NOMO-1 treated with DMSO at 0.1 percent for 48 hours (cell line): ENCODE measurements around the gene COG6.

Experiments used
- DNase-seq: peaks from one replicate; lab custom pipeline; 2025; ENCODE audit not compliant: unreplicated experiment; lab: John Stamatoyannopoulos, UW

COG6 gene

GRCh38 chr13:39676315-39676876 lies 20.9 kb downstream of the COG6 start:
- peak; percentile 50 for DNase-seq

GRCh38 chr13:39682310-39682709 lies 26.8 kb downstream of the COG6 start:
- DNase-seq, result no peak

GRCh38 chr13:39682788-39683187 lies 27.3 kb downstream of the COG6 start:
- no peak for DNase-seq

GRCh38 chr13:39684531-39685137 lies 29.2 kb downstream of the COG6 start:
- DNase-seq, result peak; percentile 40

- peak; percentile 66 for DNase-seq
Measured at GRCh38 chr13:39685652-39686051, 30.2 kb downstream of the COG6 start.

- DNase-seq, result no peak
Measured at GRCh38 chr13:39688278-39688677, 32.8 kb downstream of the COG6 start.

- DNase-seq, result no peak
Measured at GRCh38 chr13:39688699-39689405, 33.4 kb downstream of the COG6 start.

- DNase-seq, result no peak
Measured at GRCh38 chr13:39692660-39693438, 37.4 kb downstream of the COG6 start.

- peak; percentile 55 for DNase-seq
Measured at GRCh38 chr13:39699274-39699673, 43.8 kb downstream of the COG6 start.

GRCh38 chr13:39712626-39713025 lies 57.2 kb downstream of the COG6 start:
- DNase-seq, result no peak

GRCh38 chr13:39729156-39729555 lies 73.7 kb downstream of the COG6 start:
- no peak for DNase-seq

GRCh38 chr13:39734952-39735351 lies 79.5 kb downstream of the COG6 start:
- no peak for DNase-seq

GRCh38 chr13:39737047-39737446 lies 81.6 kb downstream of the COG6 start:
- DNase-seq, result no peak

- DNase-seq, result no peak
Measured at GRCh38 chr13:39740761-39741160, 85.3 kb downstream of the COG6 start.

- DNase-seq, result no peak
Measured at GRCh38 chr13:39748961-39749360, 93.5 kb downstream of the COG6 start.

GRCh38 chr13:39749528-39749927 lies 94.1 kb downstream of the COG6 start:
- no peak for DNase-seq

- DNase-seq, result no peak
Measured at GRCh38 chr13:39751805-39752204, 96.3 kb downstream of the COG6 start.

- DNase-seq, result no peak
Measured at GRCh38 chr13:39760521-39760920, 105.1 kb downstream of the COG6 start.

- no peak for DNase-seq
Measured at GRCh38 chr13:39765801-39766463, 110.5 kb downstream of the COG6 start.

- no peak for DNase-seq
Measured at GRCh38 chr13:39766464-39767158, 111.1 kb downstream of the COG6 start.
